IMR-90 (cell line): ENCODE measurements around the gene CRYBG3. TPM values are rescaled to one million over a fixed set of nuclear protein-coding genes. Genes with fewer than 3 reads are reported as not detected.

Source experiments
- ATAC-seq: fragments of 200-7000 bp; cut with Tn5 transposase; 2 replicates; pipeline ENCODE4 v1.9.1; 2020; ENCODE audit warnings: low read depth, mild to moderate bottlenecking, moderate library complexity
- BruUV-seq: library from RNA; stranded (reverse); fragments of 400-500 nt; replicated peaks from 2 replicates; lab custom pipeline; 2021; lab: Mats Ljungman, UMichigan
- CTCF ChIA-PET: fragments of 300-600 bp; formaldehyde crosslinking; extraction: SDS; loops from one replicate; lab custom pipeline; 2021; ENCODE audit warnings: antibody characterized with exemption; lab: Yijun Ruan, JAX
- POLR2A ChIA-PET: fragments of 300-600 bp; sonication (Branson Sonifier 250); formaldehyde crosslinking; loops from one replicate; lab custom pipeline; 2022; ENCODE audit warnings: antibody characterized with exemption; ENCODE audit not compliant: unreplicated experiment; lab: Charles Lee
- DNase-seq: peaks from one replicate; pipeline ENCODE4 v3.0.0; 2013
- H2AFZ ChIP-seq: replicated peaks from 2 replicates; pipeline ENCODE3; 2013; ENCODE audit warnings: low read length, mild to moderate bottlenecking; ENCODE audit not compliant: poor library complexity
- H2AK5ac ChIP-seq: 2 replicates; pipeline ENCODE4 v1.6.1; 2013; ENCODE audit warnings: low read depth, low read length, inconsistent platforms
- H2AK9ac ChIP-seq: replicated peaks from 2 replicates; pipeline ENCODE3; 2013; ENCODE audit warnings: mild to moderate bottlenecking, low read depth, low read length, moderate library complexity; ENCODE audit not compliant: poor library complexity
- H2BK120ac ChIP-seq: 2 replicates; pipeline ENCODE4 v1.6.1; 2013; ENCODE audit warnings: low read depth, low read length, inconsistent platforms
- H2BK15ac ChIP-seq: 3 replicates; pipeline ENCODE4 v1.6.1; 2013; ENCODE audit warnings: low read depth, low read length, inconsistent platforms
- H2BK20ac ChIP-seq: 2 replicates; pipeline ENCODE4 v1.6.1; 2013; ENCODE audit warnings: low read depth, mild to moderate bottlenecking, inconsistent platforms, low read length, moderate library complexity
- H2BK5ac ChIP-seq: 2 replicates; pipeline ENCODE4 v1.6.1; 2013; ENCODE audit warnings: mild to moderate bottlenecking, low read depth, low read length, inconsistent platforms; ENCODE audit not compliant: poor library complexity, severe bottlenecking
- H3K14ac ChIP-seq: replicated peaks from 2 replicates; pipeline ENCODE4 v1.6.1; 2013; ENCODE audit warnings: low read depth, low read length, inconsistent platforms
- H3K18ac ChIP-seq: 2 replicates; pipeline ENCODE4 v1.6.1; 2013; ENCODE audit warnings: low read depth, low read length, control low read depth
- H3K23ac ChIP-seq: 2 replicates; pipeline ENCODE4 v1.6.1; 2013; ENCODE audit warnings: low read depth, low read length, inconsistent platforms
- H3K27ac ChIP-seq: 2 replicates; pipeline ENCODE4 v1.5.1; 2013; ENCODE audit warnings: mild to moderate bottlenecking, control low read depth, low read length; ENCODE audit not compliant: insufficient read depth
- H3K27me3 ChIP-seq: 2 replicates; pipeline ENCODE4 v1.6.1; 2013; ENCODE audit warnings: low read length; ENCODE audit not compliant: control insufficient read depth, insufficient read depth
- H3K36me3 ChIP-seq: 2 replicates; pipeline ENCODE4 v1.6.1; 2013; ENCODE audit warnings: low read length, mixed read lengths; ENCODE audit not compliant: control insufficient read depth, insufficient read depth
- H3K4ac ChIP-seq: 2 replicates; pipeline ENCODE4 v1.6.1; 2013; ENCODE audit warnings: low read depth, low read length, inconsistent platforms
- H3K4me1 ChIP-seq: 2 replicates; pipeline ENCODE4 v1.6.1; 2013; ENCODE audit warnings: low read length, mixed read lengths; ENCODE audit not compliant: control insufficient read depth, insufficient read depth
- H3K4me2 ChIP-seq: 2 replicates; pipeline ENCODE4 v1.6.1; 2013; ENCODE audit warnings: low read depth, mild to moderate bottlenecking, control low read depth, low read length, moderate library complexity
- H3K4me3 ChIP-seq: 2 replicates; pipeline ENCODE4 v1.5.1; 2013; ENCODE audit warnings: low read depth, mild to moderate bottlenecking, control low read depth, low read length, moderate library complexity; ENCODE audit not compliant: insufficient read depth
- H3K56ac ChIP-seq: 2 replicates; pipeline ENCODE4 v1.6.1; 2013; ENCODE audit warnings: low read length, inconsistent platforms; ENCODE audit not compliant: insufficient read depth; ENCODE audit errors: extremely low read depth
- H3K79me1 ChIP-seq, 2 experiments: 2 replicates each; pipeline ENCODE4 v1.6.1; 2013; ENCODE audit warnings: low read length in 2 of 2, inconsistent platforms in 1 of 2, low read depth in 1 of 2
- H3K9ac ChIP-seq: 2 replicates; pipeline ENCODE4 v1.6.1; 2013; ENCODE audit warnings: low read depth, low read length, control low read depth
- H3K9me1 ChIP-seq: 2 replicates; pipeline ENCODE4 v1.6.1; 2013; ENCODE audit warnings: low read length, inconsistent platforms; ENCODE audit not compliant: insufficient read depth
- H3K9me3 ChIP-seq: 2 replicates; pipeline ENCODE4 v1.6.1; 2013; ENCODE audit warnings: low read length; ENCODE audit not compliant: control insufficient read depth, insufficient read depth
- H4K20me1 ChIP-seq: 2 replicates; pipeline ENCODE4 v1.6.1; 2013; ENCODE audit warnings: low read length, inconsistent platforms; ENCODE audit not compliant: insufficient read depth
- H4K5ac ChIP-seq: 2 replicates; pipeline ENCODE4 v1.6.1; 2013; ENCODE audit warnings: mild to moderate bottlenecking, low read depth, low read length, control low read depth
- H4K8ac ChIP-seq, 2 experiments: 2 replicates each; pipeline ENCODE4 v1.6.1; 2013; ENCODE audit warnings: low read depth in 2 of 2, low read length in 2 of 2, control low read depth in 1 of 2, inconsistent platforms in 1 of 2
- H4K91ac ChIP-seq: 2 replicates; pipeline ENCODE4 v1.6.1; 2013; ENCODE audit warnings: low read depth, low read length, inconsistent platforms; ENCODE audit not compliant: insufficient read depth
- FOS ChIP-seq: fragments of 150-350 bp; IDR thresholded peaks from 2 replicates; pipeline ENCODE4 v1.6.1; 2016; ENCODE audit warnings: low read depth, low read length
- MXI1 ChIP-seq: IDR thresholded peaks from 2 replicates; pipeline ENCODE4 v1.6.1; 2012; ENCODE audit warnings: low read depth, mild to moderate bottlenecking, low read length, moderate library complexity, borderline replicate concordance
- WGBS, 2 experiments: methylation state at CpG; one replicate each; pipeline versions ENCODE4 v1.1.5 to v1.1.7; 2013; ENCODE audit warnings: missing lambda C conversion rate in 2 of 2; ENCODE audit not compliant: insufficient read length in 1 of 2; ENCODE audit errors: extremely low coverage in 2 of 2; 5-methylcytosine and 5-hydroxymethylcytosine counted together
- dilution Hi-C: fragments of 300-500 bp; cut with HindIII; formaldehyde crosslinking; loops from one replicate; pipeline ENCODE4 v1.14.3; 2018; ENCODE audit warnings: low sequenced_read_pairs; ENCODE audit not compliant: unreplicated experiment
- in situ Hi-C: fragments of 300-500 bp; cut with MboI; formaldehyde crosslinking; loops from 3 replicates; pipeline ENCODE4 v1.14.3; 2019; ENCODE audit warnings: low sequenced_read_pairs, inconsistent platforms, mixed read lengths
- intact Hi-C: fragments of 100-400 bp; cut with micrococcal nuclease; formaldehyde crosslinking; loops from 2 replicates; pipeline ENCODE4 v1.10.0; 2022
- polyA plus RNA-seq, 3 experiments: library from polyadenylated mRNA; depleted of rRNA; stranded (reverse); fragments of >200 nt; gene quantifications; 2 replicates each; pipeline ENCODE4 v1.2.3, GENCODE V29; 2012; ENCODE audit warnings: low replicate concordance in 1 of 3
- total RNA-seq: library from RNA; depleted of rRNA; stranded (reverse); fragments of >200 nt; gene quantifications from 2 replicates; pipeline ENCODE4 v1.2.3, GENCODE V29; 2012

Gene CRYBG3
- total and polyA plus RNA-seq, 2 of the 4 experiments (the other 2 are of a cell fraction): 4.9 to 26.2 TPM

DNA sequence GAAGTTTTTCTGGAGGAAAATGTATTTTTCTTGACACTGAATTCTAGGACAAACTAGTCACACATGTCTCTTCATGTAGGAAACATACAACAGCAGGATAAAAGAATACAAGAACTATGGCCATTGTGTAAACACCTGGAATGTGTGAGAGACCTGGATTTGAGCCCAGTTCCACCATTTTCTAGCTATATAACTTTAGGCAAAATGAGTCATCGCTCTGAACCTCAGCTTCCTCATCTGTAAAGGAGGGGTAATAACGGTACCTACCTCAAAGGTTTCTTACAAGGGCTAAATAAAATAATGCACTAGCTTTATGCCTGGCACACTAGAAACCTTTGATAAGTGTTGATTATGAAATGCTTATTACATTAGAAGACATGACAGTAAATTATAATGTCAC lies 92.6 kb downstream of the CRYBG3 start:
- H3K36me3 ChIP-seq: peaks cover 5% of the 10 kb centered on the region; the same call in 1 of the 2 replicates
- H4K91ac ChIP-seq: no peak overlapping the region
- no peaks in the 10 kb centered on the region for H4K20me1 ChIP-seq
- H2AFZ ChIP-seq: no peak overlapping the region
- no peak overlapping the region for H3K23ac ChIP-seq
- no peak for ATAC-seq
- H3K9me1 ChIP-seq: no peaks in the 10 kb centered on the region
- H4K5ac ChIP-seq: no peak overlapping the region
- H2BK120ac ChIP-seq: no peak overlapping the region
- H4K8ac ChIP-seq: no peak overlapping the region
- H3K4me3 ChIP-seq: no peak overlapping the region
- no peak overlapping the region for H3K9ac ChIP-seq
- H3K18ac ChIP-seq: no peak overlapping the region
- H3K27ac ChIP-seq: no peak overlapping the region
- in situ Hi-C loops (no loop called here), dilution Hi-C loops (no loop called here), intact Hi-C loops (no loop called here)
- no peak overlapping the region for H2BK20ac ChIP-seq
- H2BK5ac ChIP-seq: no peak overlapping the region
- ChIA-PET POLR2A (no interaction called here), CTCF (no interaction called here)
- H3K4me1 ChIP-seq: no peaks in the 10 kb centered on the region
- H3K56ac ChIP-seq: no peak overlapping the region
- H3K79me1 ChIP-seq: no peaks in the 10 kb centered on the region
- no peak overlapping the region for H3K14ac ChIP-seq
- no TSS peak for BruUV-seq
- H2BK15ac ChIP-seq: no peak overlapping the region
- no CpG with 5 or more reads among the region's 2 CpGs for WGBS, 2 experiments
- no peak overlapping the region for H2AK9ac ChIP-seq
- no peaks in the 10 kb centered on the region for H3K27me3 ChIP-seq
- no peaks in the 10 kb centered on the region for H3K9me3 ChIP-seq
- DNase-seq: peak; percentile 42
- no peak overlapping the region for H2AK5ac ChIP-seq
- no peak overlapping the region for H3K4me2 ChIP-seq
- TF ChIP-seq MXI1 (no peak), FOS (0 out of 2 replicates have a peak, but pooled peaks have one; percentile 5)
- no peak overlapping the region for H3K4ac ChIP-seq
